Prostate gland (tissue), 2 donors: ENCODE results near the gene PURB.

Source experiments
- CTCF ChIP-seq, 4 experiments: fragments of 200-600 bp in 2 of 4; fragments of 450-650 bp in 2 of 4; sonication (generic) in 2 of 4; IDR thresholded peaks; 1 replicate in 3 of 4; 2 replicates in 1 of 4; pipeline ENCODE4 v1.5.1; 2016 to 2019; ENCODE audit warnings: antibody characterized with exemption in 4 of 4, mild to moderate bottlenecking in 2 of 4, moderate library complexity in 2 of 4
- POLR2A ChIP-seq: fragments of 450-650 bp; IDR thresholded peaks from one replicate; pipeline ENCODE4 v1.6.1; 2016; ENCODE audit warnings: antibody characterized with exemption, mild to moderate bottlenecking

- TF ChIP-seq POLR2A (no peak), CTCF (IDR thresholded peaks at IDR 0.05) (no peak)
These were observed 3.7 kb downstream of the PURB start for GRCh38 chr7:44881610-44882009.
